DMS153 (cell line): ENCODE measurements around the gene MKX.
"Not testable (repeated sequence)": the region's sequence is repeated elsewhere in the genome, so short reads cannot be mapped to it uniquely, and the experiment has no call there.

ENCODE experiments used
- DNase-seq: peaks from one replicate; lab custom pipeline; 2025; lab: John Stamatoyannopoulos, UW

The MKX gene

GRCh38 chr10:27692663-27693062 is 53.0 kb downstream of the MKX start:
- DNase-seq, result no peak

- no peak for DNase-seq
Measured at GRCh38 chr10:27688991-27689390, 56.6 kb downstream of the MKX start.

GRCh38 chr10:27688276-27688675 is 57.3 kb downstream of the MKX start:
- DNase-seq, result no peak

GRCh38 chr10:27687743-27688142 is 57.9 kb downstream of the MKX start:
- DNase-seq, result no peak

- no peak for DNase-seq
Measured at GRCh38 chr10:27687326-27687725, 58.3 kb downstream of the MKX start.

GRCh38 chr10:27685681-27686080 is 59.9 kb downstream of the MKX start:
- DNase-seq, result no peak

GRCh38 chr10:27683226-27683625 is 62.4 kb downstream of the MKX start:
- no peak for DNase-seq

- not testable (repeated sequence) for DNase-seq
Measured at GRCh38 chr10:27681795-27682194, 63.8 kb downstream of the MKX start.

GRCh38 chr10:27680691-27681605 is 64.7 kb downstream of the MKX start:
- no peak for DNase-seq

- DNase-seq, result no peak
Measured at GRCh38 chr10:27680006-27680557, 65.5 kb downstream of the MKX start.

- DNase-seq, result no peak
Measured at GRCh38 chr10:27679369-27679912, 66.2 kb downstream of the MKX start.

- no peak for DNase-seq
Measured at GRCh38 chr10:27678166-27678565, 67.5 kb downstream of the MKX start.

GRCh38 chr10:27673065-27673464 is 72.6 kb downstream of the MKX start:
- no peak for DNase-seq

- DNase-seq, result no peak
Measured at GRCh38 chr10:27671821-27672220, 73.8 kb downstream of the MKX start.

- DNase-seq, result no peak
Measured at GRCh38 chr10:27664461-27664860, 81.2 kb downstream of the MKX start.

- no peak for DNase-seq
Measured at GRCh38 chr10:27663621-27664020, 82.0 kb downstream of the MKX start.

GRCh38 chr10:27661514-27662286 is 83.9 kb downstream of the MKX start:
- DNase-seq, result no peak

GRCh38 chr10:27660711-27661110 is 84.9 kb downstream of the MKX start:
- DNase-seq, result no peak

- no peak for DNase-seq
Measured at GRCh38 chr10:27660268-27660667, 85.4 kb downstream of the MKX start.

GRCh38 chr10:27659786-27660185 is 85.8 kb downstream of the MKX start:
- no peak for DNase-seq

- no peak for DNase-seq
Measured at GRCh38 chr10:27658788-27659187, 86.8 kb downstream of the MKX start.

GRCh38 chr10:27655296-27655695 is 90.3 kb downstream of the MKX start:
- no peak for DNase-seq

- DNase-seq, result no peak
Measured at GRCh38 chr10:27654284-27654683, 91.3 kb downstream of the MKX start.
